Fibroblast of lung (primary cell): ENCODE measurements around the gene MYD88. TPM values are rescaled to one million over a fixed set of nuclear protein-coding genes. Genes with fewer than 3 reads are reported as not detected.

Source experiments
- DNase-seq, 2 donors: peaks; one replicate each; pipeline versions ENCODE4 v3.0.0 to v3.0.0-alpha.2; 2010; ENCODE audit warnings: low read depth in 2 of 2
- H2AFZ ChIP-seq: 2 replicates; pipeline ENCODE4 v1.5.1; 2012; ENCODE audit warnings: low read length, control low read depth, inconsistent platforms
- H3K27ac ChIP-seq: 2 replicates; pipeline ENCODE4 v1.5.1; 2011; ENCODE audit warnings: low read length, control low read depth; ENCODE audit not compliant: insufficient read depth
- H3K27me3 ChIP-seq: 2 replicates; pipeline ENCODE4 v1.5.1; 2011; ENCODE audit warnings: mild to moderate bottlenecking, low read length; ENCODE audit not compliant: control insufficient read depth, insufficient read depth
- H3K36me3 ChIP-seq: 2 replicates; pipeline ENCODE4 v1.5.1; 2011; ENCODE audit warnings: low read length; ENCODE audit not compliant: control insufficient read depth, insufficient read depth
- H3K4me1 ChIP-seq: 2 replicates; pipeline ENCODE4 v1.5.1; 2011; ENCODE audit warnings: low read length; ENCODE audit not compliant: control insufficient read depth, insufficient read depth; ENCODE audit errors: extremely low read depth
- H3K4me2 ChIP-seq: 2 replicates; pipeline ENCODE4 v1.5.1; 2011; ENCODE audit warnings: low read length, control low read depth; ENCODE audit not compliant: insufficient read depth; ENCODE audit errors: extremely low read depth
- H3K4me3 ChIP-seq, 4 experiments: fragments of 200-600 bp in 1 of 4; sonication (generic) in 1 of 4; replicated peaks in 1 of 4; 2 replicates each; pipeline ENCODE4 v1.5.1; 2011 to 2016; ENCODE audit warnings: low read length in 4 of 4, low read depth in 3 of 4, mild to moderate bottlenecking in 3 of 4, control low read depth in 2 of 4, inconsistent platforms in 1 of 4, mixed read lengths in 1 of 4; ENCODE audit not compliant: insufficient read depth in 1 of 4; ENCODE audit errors: control extremely low read depth in 1 of 4
- H3K79me2 ChIP-seq: 2 replicates; pipeline ENCODE4 v1.5.1; 2012; ENCODE audit warnings: mild to moderate bottlenecking, low read length, inconsistent platforms; ENCODE audit not compliant: control insufficient read depth, insufficient read depth
- H3K9ac ChIP-seq: 2 replicates; pipeline ENCODE4 v1.5.1; 2011; ENCODE audit warnings: mild to moderate bottlenecking, low read length, control low read depth; ENCODE audit not compliant: insufficient read depth
- H3K9me3 ChIP-seq: 2 replicates; pipeline ENCODE4 v1.5.1; 2012; ENCODE audit warnings: low read depth, low read length; ENCODE audit not compliant: control insufficient read depth, insufficient read depth
- H4K20me1 ChIP-seq: 2 replicates; pipeline ENCODE4 v1.5.1; 2011; ENCODE audit warnings: low read length; ENCODE audit not compliant: control insufficient read depth, insufficient read depth; ENCODE audit errors: extremely low read depth
- EZH2 ChIP-seq: IDR thresholded peaks from 2 replicates; pipeline ENCODE4 v1.5.1; 2012; ENCODE audit warnings: low read length, control low read depth, mild to moderate bottlenecking; ENCODE audit errors: missing control alignments
- polyA plus RNA-seq, 2 donors: library from polyadenylated mRNA; depleted of rRNA in 1 of 2; stranded (reverse) in 1 of 2; unstranded in 1 of 2; fragments of >200 nt; gene quantifications; 2 replicates each; pipeline ENCODE4 v1.2.1, GENCODE V29; 2011 to 2012; ENCODE audit warnings: missing spikeins in 1 of 2
- total RNA-seq: library from RNA; depleted of rRNA; stranded (reverse); fragments of >200 nt; gene quantifications from 2 replicates; pipeline ENCODE4 v1.2.1, GENCODE V29; 2014
- TF ChIP-seq, protein P1 (sequence below), 2 donors: IDR thresholded peaks in 1 of 2; conservative IDR thresholded peaks in 1 of 2; 1 replicate in 1 of 2; 2 replicates in 1 of 2; pipeline ENCODE4 v1.5.1; 2011 to 2012; ENCODE audit warnings: low read length in 2 of 2, control low read depth in 1 of 2, inconsistent platforms in 1 of 2, low read depth in 1 of 2, mild to moderate bottlenecking in 1 of 2

The MYD88 gene
- total and polyA plus RNA-seq, 2 donors (not counting 1 experiment from before 2014, with no cell fraction given) = 12.1 to 22.1 TPM

DNA sequence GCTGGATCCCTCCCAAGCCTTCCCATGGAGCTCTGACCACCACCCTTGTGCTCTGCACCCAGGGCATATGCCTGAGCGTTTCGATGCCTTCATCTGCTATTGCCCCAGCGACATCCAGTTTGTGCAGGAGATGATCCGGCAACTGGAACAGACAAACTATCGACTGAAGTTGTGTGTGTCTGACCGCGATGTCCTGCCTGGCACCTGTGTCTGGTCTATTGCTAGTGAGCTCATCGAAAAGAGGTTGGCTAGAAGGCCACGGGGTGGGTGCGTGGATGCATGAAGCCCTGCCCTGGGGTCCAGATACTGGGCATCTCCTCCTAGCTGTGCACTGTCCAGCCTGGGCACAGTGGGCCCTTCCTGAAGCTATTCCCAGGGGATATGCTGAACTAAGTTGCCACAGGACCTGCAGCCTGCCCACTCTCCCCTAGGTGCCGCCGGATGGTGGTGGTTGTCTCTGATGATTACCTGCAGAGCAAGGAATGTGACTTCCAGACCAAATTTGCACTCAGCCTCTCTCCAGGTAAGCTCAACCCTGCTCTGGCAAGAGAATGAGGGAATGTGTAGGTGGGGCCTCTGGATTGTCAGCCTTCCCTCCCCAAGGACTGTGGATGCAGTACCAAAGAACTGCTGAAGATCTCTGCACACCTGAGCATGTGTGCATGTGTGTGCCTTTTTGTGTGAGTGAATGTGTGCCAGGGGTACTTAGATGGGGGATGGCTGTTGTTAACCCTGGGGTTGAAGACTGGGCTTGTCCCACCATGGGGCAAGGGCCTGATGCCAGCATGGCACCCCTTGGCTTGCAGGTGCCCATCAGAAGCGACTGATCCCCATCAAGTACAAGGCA is 2.1 kb downstream of the MYD88 start:
- no peak overlapping the region for H3K4me3 ChIP-seq

GRCh38 chr3:38141173-38141951 is 2.9 kb downstream of the MYD88 start:
- H3K27ac ChIP-seq = no peak overlapping the region
- no peaks in the 10 kb centered on the region for H3K9me3 ChIP-seq
- H3K79me2 ChIP-seq = peaks cover 11% of the 10 kb centered on the region
- peaks cover 12% of the 10 kb centered on the region for H3K4me1 ChIP-seq
- DNase-seq = no peak
- no peak for TF ChIP-seq EZH2
- TF ChIP-seq, protein P1, sequence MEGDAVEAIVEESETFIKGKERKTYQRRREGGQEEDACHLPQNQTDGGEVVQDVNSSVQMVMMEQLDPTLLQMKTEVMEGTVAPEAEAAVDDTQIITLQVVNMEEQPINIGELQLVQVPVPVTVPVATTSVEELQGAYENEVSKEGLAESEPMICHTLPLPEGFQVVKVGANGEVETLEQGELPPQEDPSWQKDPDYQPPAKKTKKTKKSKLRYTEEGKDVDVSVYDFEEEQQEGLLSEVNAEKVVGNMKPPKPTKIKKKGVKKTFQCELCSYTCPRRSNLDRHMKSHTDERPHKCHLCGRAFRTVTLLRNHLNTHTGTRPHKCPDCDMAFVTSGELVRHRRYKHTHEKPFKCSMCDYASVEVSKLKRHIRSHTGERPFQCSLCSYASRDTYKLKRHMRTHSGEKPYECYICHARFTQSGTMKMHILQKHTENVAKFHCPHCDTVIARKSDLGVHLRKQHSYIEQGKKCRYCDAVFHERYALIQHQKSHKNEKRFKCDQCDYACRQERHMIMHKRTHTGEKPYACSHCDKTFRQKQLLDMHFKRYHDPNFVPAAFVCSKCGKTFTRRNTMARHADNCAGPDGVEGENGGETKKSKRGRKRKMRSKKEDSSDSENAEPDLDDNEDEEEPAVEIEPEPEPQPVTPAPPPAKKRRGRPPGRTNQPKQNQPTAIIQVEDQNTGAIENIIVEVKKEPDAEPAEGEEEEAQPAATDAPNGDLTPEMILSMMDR (conservative IDR thresholded peaks at IDR 0.05 in 1 of 2, IDR thresholded peaks at IDR 0.05 in 1 of 2; ENCODE audit: low read depth in 1 of 2, low read length in 2 of 2) = no peak
- no peak overlapping the region for H2AFZ ChIP-seq
- H3K4me3 ChIP-seq = no peak overlapping the region
- no peaks in the 10 kb centered on the region for H4K20me1 ChIP-seq
- H3K4me2 ChIP-seq = no peak overlapping the region
- no peaks in the 10 kb centered on the region for H3K27me3 ChIP-seq
- H3K36me3 ChIP-seq = peaks cover 5% of the 10 kb centered on the region
- no peak overlapping the region for H3K9ac ChIP-seq

More for the DNA sequence above, 2.1 kb downstream of the MYD88 start:
- Histone ChIP-seq H2AFZ (no peak overlapping the region), H3K9ac (no peak overlapping the region), H3K36me3 (peaks cover 5% of the 10 kb centered on the region), H3K27me3 (no peaks in the 10 kb centered on the region), H4K20me1 (no peaks in the 10 kb centered on the region), H3K27ac (no peak overlapping the region), H3K4me1 (peaks cover 12% of the 10 kb centered on the region), H3K4me2 (no peak overlapping the region), H3K9me3 (no peaks in the 10 kb centered on the region), H3K79me2 (peaks cover 16% of the 10 kb centered on the region)
- DNase-seq = no peak
- TF ChIP-seq, protein P1 (conservative IDR thresholded peaks at IDR 0.05 in 1 of 2, IDR thresholded peaks at IDR 0.05 in 1 of 2; ENCODE audit: low read depth in 1 of 2, low read length in 2 of 2) = no peak
- TF ChIP-seq EZH2 = no peak

DNA sequence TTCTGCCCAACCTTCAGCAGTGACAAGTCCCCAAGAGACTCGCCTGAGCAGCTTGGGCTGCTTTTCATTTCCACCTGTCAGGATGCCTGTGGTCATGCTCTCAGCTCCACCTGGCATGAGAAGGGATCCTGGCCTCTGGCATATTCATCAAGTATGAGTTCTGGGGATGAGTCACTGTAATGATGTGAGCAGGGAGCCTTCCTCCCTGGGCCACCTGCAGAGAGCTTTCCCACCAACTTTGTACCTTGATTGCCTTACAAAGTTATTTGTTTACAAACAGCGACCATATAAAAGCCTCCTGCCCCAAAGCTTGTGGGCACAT is 3.5 kb downstream of the MYD88 start:
- Histone ChIP-seq H3K36me3 (peaks cover 5% of the 10 kb centered on the region), H3K4me3 (no peak overlapping the region), H3K79me2 (peaks cover 6% of the 10 kb centered on the region), H3K27ac (no peak overlapping the region), H3K4me2 (no peak overlapping the region), H4K20me1 (no peaks in the 10 kb centered on the region), H3K9ac (no peak overlapping the region), H3K27me3 (no peaks in the 10 kb centered on the region), H3K9me3 (no peaks in the 10 kb centered on the region), H2AFZ (no peak overlapping the region), H3K4me1 (peaks cover 12% of the 10 kb centered on the region)
- DNase-seq = no peak
- TF ChIP-seq, protein P1 (conservative IDR thresholded peaks at IDR 0.05 in 1 of 2, IDR thresholded peaks at IDR 0.05 in 1 of 2; ENCODE audit: low read depth in 1 of 2, low read length in 2 of 2) = no peak
- no peak for TF ChIP-seq EZH2
